ENCODE data around the gene ZC3H12C. TPM values are rescaled to one million over a fixed set of nuclear protein-coding genes. Genes with fewer than 3 reads are reported as not detected.

The ZC3H12C gene
- total RNA-seq, 1 donor from 2014 or later, result 6.3 TPM

- no peak overlapping the region for H3K27ac ChIP-seq
- no peaks in the 10 kb centered on the region for H3K36me3 ChIP-seq
- no peak for TF ChIP-seq CTCF (IDR thresholded peaks at IDR 0.05)
- no peaks in the 10 kb centered on the region for H3K4me1 ChIP-seq
- no peaks in the 10 kb centered on the region for H3K9me3 ChIP-seq
- DNase-seq (ENCODE audit: low spot score in 2 of 2), result no peak
- H3K27me3 ChIP-seq, result no peaks in the 10 kb centered on the region
- intact Hi-C loops (cut with DNase I), result no loop called here
- no peak overlapping the region for H3K4me3 ChIP-seq
These were observed 38.4 kb downstream of the ZC3H12C start for GRCh38 chr11:110131386-110132123.

GRCh38 chr11:110133160-110133559 is 40.0 kb downstream of the ZC3H12C start:
- peaks cover 0 to 7% of the 10 kb centered on the region in 2 donors for H3K36me3 ChIP-seq
- no peak overlapping the region for H3K4me3 ChIP-seq
- intact Hi-C loops (cut with DNase I), result no loop called here
- no peak for DNase-seq (ENCODE audit: low spot score in 2 of 2)
- no peaks in the 10 kb centered on the region for H3K27me3 ChIP-seq
- H3K4me1 ChIP-seq, result no peaks in the 10 kb centered on the region
- no peaks in the 10 kb centered on the region for H3K9me3 ChIP-seq
- no peak for TF ChIP-seq CTCF (IDR thresholded peaks at IDR 0.05)
- no peak overlapping the region for H3K27ac ChIP-seq

- Histone ChIP-seq H3K27me3 (no peaks in the 10 kb centered on the region), H3K9me3 (no peaks in the 10 kb centered on the region), H3K36me3 (peaks cover 0 to 7% of the 10 kb centered on the region in 2 donors), H3K4me3 (no peak overlapping the region), H3K4me1 (no peaks in the 10 kb centered on the region), H3K27ac (no peak overlapping the region)
- TF ChIP-seq CTCF (IDR thresholded peaks at IDR 0.05), result no peak
- intact Hi-C loops (cut with DNase I), result no loop called here
- DNase-seq (ENCODE audit: low spot score in 2 of 2), result no peak
These were observed 40.9 kb downstream of the ZC3H12C start for GRCh38 chr11:110134110-110134509.

GRCh38 chr11:110141812-110142211 is 48.6 kb downstream of the ZC3H12C start:
- Histone ChIP-seq H3K9me3 (no peaks in the 10 kb centered on the region), H3K27me3 (no peaks in the 10 kb centered on the region), H3K4me3 (no peak overlapping the region), H3K36me3 (peaks cover 0 to 7% of the 10 kb centered on the region in 2 donors), H3K27ac (no peak overlapping the region), H3K4me1 (no peaks in the 10 kb centered on the region)
- intact Hi-C loops (cut with DNase I), result no loop called here
- TF ChIP-seq CTCF (IDR thresholded peaks at IDR 0.05), result no peak
- DNase-seq (ENCODE audit: low spot score in 2 of 2), result no peak

- no peak for DNase-seq (ENCODE audit: low spot score in 2 of 2)
- Histone ChIP-seq H3K27me3 (no peaks in the 10 kb centered on the region), H3K27ac (no peak overlapping the region), H3K9me3 (no peaks in the 10 kb centered on the region), H3K4me1 (peaks cover 0 to 6% of the 10 kb centered on the region in 2 donors), H3K4me3 (no peak overlapping the region), H3K36me3 (no peaks in the 10 kb centered on the region)
- TF ChIP-seq CTCF (IDR thresholded peaks at IDR 0.05), result no peak
- intact Hi-C loops (cut with DNase I), result no loop called here
These were observed 54.9 kb downstream of the ZC3H12C start for GRCh38 chr11:110147962-110148709.
